ENCODE data around the gene GRM8.

Gene GRM8

DNA sequence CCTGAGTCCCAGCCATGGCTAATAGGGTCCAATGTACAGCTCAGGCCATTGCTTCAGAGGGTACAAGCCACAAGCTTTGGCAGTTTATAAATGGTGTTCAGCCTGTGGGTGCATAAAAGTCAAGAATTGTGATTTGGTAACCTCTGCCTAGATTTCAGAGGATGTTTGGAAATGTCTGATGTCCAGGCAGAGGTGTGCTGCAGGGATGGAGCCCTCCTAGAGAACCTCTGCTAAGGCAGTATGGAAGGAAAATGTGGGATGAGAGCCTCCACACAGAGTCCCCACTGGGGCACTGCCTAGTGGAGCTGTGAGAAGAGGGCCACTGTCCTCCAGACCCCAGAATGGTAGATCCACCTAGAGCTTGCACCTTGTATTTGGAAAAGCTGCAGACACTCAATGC, 779.9 kb downstream of the GRM8 start:
- TF ChIP-seq FOXP2 (optimal IDR thresholded peaks at IDR 0.05; ENCODE audit: borderline replicate concordance, extremely low read depth, extremely low read length, insufficient read depth) (no peak), SIN3A (IDR thresholded peaks at IDR 0.05; ENCODE audit: borderline replicate concordance, insufficient read depth, low read length) (no peak), TAF1 (IDR thresholded peaks at IDR 0.05; ENCODE audit: borderline replicate concordance, insufficient read depth, low read length) (no peak), POLR2AphosphoS5 (IDR thresholded peaks at IDR 0.05; ENCODE audit: low read depth, low read length) (no peak)
- TF ChIP-seq, protein P1, sequence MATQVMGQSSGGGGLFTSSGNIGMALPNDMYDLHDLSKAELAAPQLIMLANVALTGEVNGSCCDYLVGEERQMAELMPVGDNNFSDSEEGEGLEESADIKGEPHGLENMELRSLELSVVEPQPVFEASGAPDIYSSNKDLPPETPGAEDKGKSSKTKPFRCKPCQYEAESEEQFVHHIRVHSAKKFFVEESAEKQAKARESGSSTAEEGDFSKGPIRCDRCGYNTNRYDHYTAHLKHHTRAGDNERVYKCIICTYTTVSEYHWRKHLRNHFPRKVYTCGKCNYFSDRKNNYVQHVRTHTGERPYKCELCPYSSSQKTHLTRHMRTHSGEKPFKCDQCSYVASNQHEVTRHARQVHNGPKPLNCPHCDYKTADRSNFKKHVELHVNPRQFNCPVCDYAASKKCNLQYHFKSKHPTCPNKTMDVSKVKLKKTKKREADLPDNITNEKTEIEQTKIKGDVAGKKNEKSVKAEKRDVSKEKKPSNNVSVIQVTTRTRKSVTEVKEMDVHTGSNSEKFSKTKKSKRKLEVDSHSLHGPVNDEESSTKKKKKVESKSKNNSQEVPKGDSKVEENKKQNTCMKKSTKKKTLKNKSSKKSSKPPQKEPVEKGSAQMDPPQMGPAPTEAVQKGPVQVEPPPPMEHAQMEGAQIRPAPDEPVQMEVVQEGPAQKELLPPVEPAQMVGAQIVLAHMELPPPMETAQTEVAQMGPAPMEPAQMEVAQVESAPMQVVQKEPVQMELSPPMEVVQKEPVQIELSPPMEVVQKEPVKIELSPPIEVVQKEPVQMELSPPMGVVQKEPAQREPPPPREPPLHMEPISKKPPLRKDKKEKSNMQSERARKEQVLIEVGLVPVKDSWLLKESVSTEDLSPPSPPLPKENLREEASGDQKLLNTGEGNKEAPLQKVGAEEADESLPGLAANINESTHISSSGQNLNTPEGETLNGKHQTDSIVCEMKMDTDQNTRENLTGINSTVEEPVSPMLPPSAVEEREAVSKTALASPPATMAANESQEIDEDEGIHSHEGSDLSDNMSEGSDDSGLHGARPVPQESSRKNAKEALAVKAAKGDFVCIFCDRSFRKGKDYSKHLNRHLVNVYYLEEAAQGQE (IDR thresholded peaks at IDR 0.05; ENCODE audit: insufficient read depth in 1 of 2, low read depth in 2 of 2, low read length in 2 of 2): no peak

DNA sequence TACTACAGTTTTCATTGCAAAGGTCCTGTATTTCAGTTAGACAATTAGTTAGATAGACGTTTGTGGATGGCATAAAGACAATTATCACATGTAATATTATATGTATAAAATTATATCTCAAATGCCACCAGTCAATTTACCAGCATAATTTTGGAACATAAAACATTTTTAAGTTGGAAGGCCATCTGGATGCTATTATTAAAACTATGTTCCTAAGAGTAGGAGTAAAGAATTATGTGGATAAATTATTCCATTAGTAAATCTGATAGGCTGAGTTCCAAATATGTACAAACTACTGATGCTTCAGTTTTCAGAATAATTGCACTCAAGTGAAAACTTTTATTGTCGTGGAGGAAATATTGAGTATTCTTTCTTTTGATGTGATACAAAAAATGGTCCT, 790.3 kb downstream of the GRM8 start:
- TF ChIP-seq TAF1 (IDR thresholded peaks at IDR 0.05; ENCODE audit: borderline replicate concordance, insufficient read depth, low read length): no peak
- TF ChIP-seq, protein P1 (IDR thresholded peaks at IDR 0.05; ENCODE audit: insufficient read depth in 1 of 2, low read depth in 2 of 2, low read length in 2 of 2): no peak
- TF ChIP-seq SIN3A (IDR thresholded peaks at IDR 0.05; ENCODE audit: borderline replicate concordance, insufficient read depth, low read length): no peak
- no peak for TF ChIP-seq POLR2AphosphoS5 (IDR thresholded peaks at IDR 0.05; ENCODE audit: low read depth, low read length)
- TF ChIP-seq FOXP2 (optimal IDR thresholded peaks at IDR 0.05; ENCODE audit: borderline replicate concordance, extremely low read depth, extremely low read length, insufficient read depth): no peak

DNA sequence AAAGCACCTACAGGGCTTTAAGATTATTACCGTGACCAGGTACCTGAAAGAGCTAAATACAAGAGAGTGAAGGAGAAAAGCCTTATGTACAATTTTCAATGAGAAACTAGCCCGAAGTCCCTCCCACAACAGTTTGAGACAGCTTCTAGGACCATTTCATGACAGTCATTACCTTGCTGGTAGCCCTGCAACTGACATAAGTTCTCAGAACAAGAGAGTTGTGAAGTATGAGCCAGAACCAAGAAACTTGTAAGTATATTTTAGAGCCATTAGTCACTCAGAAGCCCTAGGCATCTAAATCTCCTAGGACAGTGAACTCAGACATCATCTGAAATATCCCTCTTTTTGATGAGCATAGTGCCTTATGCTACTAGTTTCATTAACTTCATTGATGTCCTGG, 792.1 kb downstream of the GRM8 start:
- TF ChIP-seq TAF1 (IDR thresholded peaks at IDR 0.05; ENCODE audit: borderline replicate concordance, insufficient read depth, low read length) (no peak), FOXP2 (optimal IDR thresholded peaks at IDR 0.05; ENCODE audit: borderline replicate concordance, extremely low read depth, extremely low read length, insufficient read depth) (no peak), POLR2AphosphoS5 (IDR thresholded peaks at IDR 0.05; ENCODE audit: low read depth, low read length) (no peak), SIN3A (IDR thresholded peaks at IDR 0.05; ENCODE audit: borderline replicate concordance, insufficient read depth, low read length) (no peak)
- TF ChIP-seq, protein P1 (IDR thresholded peaks at IDR 0.05; ENCODE audit: insufficient read depth in 1 of 2, low read depth in 2 of 2, low read length in 2 of 2): no peak

DNA sequence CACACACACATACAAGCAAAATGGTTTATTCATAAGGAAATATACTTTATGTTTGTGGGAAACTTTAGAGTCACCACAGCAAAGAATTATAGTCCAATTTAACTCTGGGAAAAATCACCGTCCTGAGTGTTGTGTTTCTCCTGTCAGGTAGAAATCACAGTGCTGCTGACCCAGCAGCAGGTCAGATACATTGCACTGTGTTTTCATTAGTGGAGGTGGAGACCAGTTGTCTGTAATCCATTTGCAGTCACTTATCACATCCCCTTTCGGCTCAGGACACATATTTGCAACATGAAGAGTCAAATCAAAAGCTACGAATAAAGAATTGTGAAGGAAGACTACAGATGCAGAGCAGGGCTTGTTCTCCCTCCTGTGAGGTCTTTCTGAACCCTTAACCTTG, 799.6 kb downstream of the GRM8 start:
- TF ChIP-seq FOXP2 (optimal IDR thresholded peaks at IDR 0.05; ENCODE audit: borderline replicate concordance, extremely low read depth, extremely low read length, insufficient read depth): no peak
- TF ChIP-seq TAF1 (IDR thresholded peaks at IDR 0.05; ENCODE audit: borderline replicate concordance, insufficient read depth, low read length): no peak
- TF ChIP-seq, protein P1 (IDR thresholded peaks at IDR 0.05; ENCODE audit: insufficient read depth in 1 of 2, low read depth in 2 of 2, low read length in 2 of 2): no peak
- TF ChIP-seq POLR2AphosphoS5 (IDR thresholded peaks at IDR 0.05; ENCODE audit: low read depth, low read length): no peak
- TF ChIP-seq SIN3A (IDR thresholded peaks at IDR 0.05; ENCODE audit: borderline replicate concordance, insufficient read depth, low read length): no peak

DNA sequence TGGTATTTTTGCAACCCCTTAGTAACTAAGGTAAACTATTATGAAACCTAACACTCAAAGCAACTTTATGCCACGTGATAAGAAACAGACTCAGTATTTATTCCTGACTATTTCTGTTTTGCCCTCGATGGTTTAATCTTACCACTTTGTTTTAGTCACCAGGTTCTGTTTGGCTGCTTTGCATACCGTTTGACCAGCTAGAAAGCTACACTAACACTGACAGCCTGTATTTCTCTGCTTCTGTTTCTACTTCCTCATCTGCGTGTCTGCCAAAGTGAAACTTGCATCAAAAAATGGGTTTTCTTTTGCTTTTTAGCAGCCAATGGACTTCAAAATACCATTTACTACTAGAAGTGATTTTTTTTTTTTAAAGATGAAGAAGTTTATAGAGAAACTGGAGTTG, 802.5 kb downstream of the GRM8 start:
- TF ChIP-seq FOXP2 (optimal IDR thresholded peaks at IDR 0.05; ENCODE audit: borderline replicate concordance, extremely low read depth, extremely low read length, insufficient read depth) (no peak), TAF1 (IDR thresholded peaks at IDR 0.05; ENCODE audit: borderline replicate concordance, insufficient read depth, low read length) (no peak), SIN3A (IDR thresholded peaks at IDR 0.05; ENCODE audit: borderline replicate concordance, insufficient read depth, low read length) (no peak), POLR2AphosphoS5 (IDR thresholded peaks at IDR 0.05; ENCODE audit: low read depth, low read length) (no peak)
- TF ChIP-seq, protein P1 (IDR thresholded peaks at IDR 0.05; ENCODE audit: insufficient read depth in 1 of 2, low read depth in 2 of 2, low read length in 2 of 2): no peak

Data from PFSK-1 (cell line).